ENCODE results near the gene UQCRQ.

GRCh38 chr5:132889501-132889900 is 23.1 kb downstream of the UQCRQ start:
- TF ChIP-seq TCF4 (CRISPR knock-in tag; IDR thresholded peaks at IDR 0.05; ENCODE audit: borderline replicate concordance), result no peak
- no peak for TF ChIP-seq ZFP3 (CRISPR knock-in tag; IDR thresholded peaks at IDR 0.05)
- no peak for TF ChIP-seq CREB5 (CRISPR knock-in tag; IDR thresholded peaks at IDR 0.05; ENCODE audit: low read depth)

All from SK-N-SH treated with all-trans-retinoic acid at 6 μM for 48 hours (cell line).